Brain microvascular endothelial cell (primary cell): ENCODE data around the gene ALG9.

ENCODE experiments used
- DNase-seq: peaks from one replicate; pipeline ENCODE4 v3.0.0-alpha.2; 2020
- H3K27ac ChIP-seq: fragments of 250-450 bp; sonication (Bioruptor Pico); 2 replicates; pipeline ENCODE4 v1.5.1; 2020; ENCODE audit warnings: mild to moderate bottlenecking, moderate library complexity
- H3K27me3 ChIP-seq: fragments of 250-450 bp; sonication (Bioruptor Pico); replicated peaks from 2 replicates; pipeline ENCODE4 v1.5.1; 2020; ENCODE audit warnings: mild to moderate bottlenecking
- H3K36me3 ChIP-seq: fragments of 250-450 bp; sonication (Bioruptor Pico); replicated peaks from 2 replicates; pipeline ENCODE4 v1.5.1; 2020; ENCODE audit warnings: mild to moderate bottlenecking
- H3K4me3 ChIP-seq: 2 replicates; pipeline ENCODE4 v1.5.1; 2011; ENCODE audit warnings: low read depth, mild to moderate bottlenecking, control low read depth, low read length, moderate library complexity
- in situ Hi-C: cut with HindIII; loops from 2 replicates; pipeline ENCODE4 v1.10.0; 2017; ENCODE audit warnings: low sequenced_read_pairs, low pct_ligation_motif_present
- TF ChIP-seq, protein P1 (sequence below): IDR thresholded peaks from 2 replicates; pipeline ENCODE4 v1.5.1; 2011; ENCODE audit warnings: low read depth, mild to moderate bottlenecking, moderate library complexity, low read length, control low read depth, inconsistent platforms; ENCODE audit errors: missing control alignments

Gene ALG9

DNA sequence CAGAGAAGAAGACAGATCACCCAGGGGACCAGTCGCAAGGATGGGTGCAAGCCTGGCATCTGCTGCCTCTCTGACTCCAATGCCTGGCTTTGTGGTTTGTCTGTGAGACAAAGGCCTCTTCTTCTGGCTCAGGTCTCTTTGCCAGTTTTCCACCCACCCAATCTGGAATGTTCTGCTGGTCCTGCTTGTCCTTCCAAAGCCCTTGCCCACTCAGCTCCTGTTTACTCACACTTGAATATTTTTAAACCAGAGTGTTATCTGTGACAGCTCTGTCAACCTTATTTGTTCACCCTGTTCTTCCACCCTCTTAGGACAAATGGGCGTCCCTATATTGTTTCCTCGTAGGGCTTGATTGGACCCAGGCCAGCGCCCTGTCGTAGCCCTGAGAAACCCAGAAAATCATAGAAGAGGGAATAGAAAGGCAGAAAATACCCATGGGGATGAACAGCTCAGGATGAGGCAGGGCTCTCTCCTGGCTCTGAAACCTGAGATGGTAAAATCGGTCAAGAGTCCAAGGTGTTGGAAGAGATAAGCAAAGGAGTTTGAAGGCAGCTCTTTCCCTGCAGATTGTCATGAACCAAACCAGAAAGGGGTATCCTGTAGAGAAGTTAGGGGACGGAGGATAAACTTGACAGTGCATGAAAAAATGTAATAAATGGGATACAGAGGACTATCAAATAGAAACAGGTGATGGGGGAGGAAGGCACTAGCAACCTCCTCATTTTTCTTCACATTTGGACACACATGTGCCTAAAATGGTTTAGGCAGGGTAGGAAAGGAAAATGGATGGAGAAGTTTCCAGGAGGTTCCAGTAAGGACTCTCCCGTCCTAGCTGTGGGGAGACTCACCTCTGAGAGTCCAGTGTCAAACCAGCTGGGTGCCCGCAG is 39.5 kb upstream of the ALG9 start:
- no peak overlapping the region for H3K4me3 ChIP-seq

DNA sequence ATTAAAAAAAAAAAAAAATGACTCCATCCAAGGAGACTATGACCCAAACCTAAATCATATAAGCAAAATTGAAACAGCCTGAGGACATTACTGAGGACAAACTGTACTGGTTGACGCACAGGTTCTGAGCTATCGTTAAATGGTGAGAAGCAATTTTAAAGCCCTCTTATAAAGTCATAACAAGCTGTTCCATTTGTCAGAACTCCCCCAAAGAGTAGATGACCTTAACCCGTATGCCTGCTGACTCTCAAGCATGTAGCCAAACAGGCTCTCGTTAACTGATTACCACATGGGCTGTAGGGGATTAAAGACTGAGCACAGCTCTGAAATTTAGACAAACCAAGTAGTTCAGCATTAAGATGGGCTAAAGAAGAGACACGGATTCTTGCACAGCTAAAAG is 38.0 kb upstream of the ALG9 start:
- no peak for DNase-seq
- Histone ChIP-seq H3K27me3 (peaks cover 3% of the 10 kb centered on the region), H3K4me3 (no peak overlapping the region)

More for the DNA sequence above, 39.5 kb upstream of the ALG9 start:
- H3K27ac ChIP-seq: no peak overlapping the region
- in situ Hi-C loops: no loop called here
- H3K27me3 ChIP-seq: peaks cover 3% of the 10 kb centered on the region
- H3K36me3 ChIP-seq: no peaks in the 10 kb centered on the region
- TF ChIP-seq, protein P1, sequence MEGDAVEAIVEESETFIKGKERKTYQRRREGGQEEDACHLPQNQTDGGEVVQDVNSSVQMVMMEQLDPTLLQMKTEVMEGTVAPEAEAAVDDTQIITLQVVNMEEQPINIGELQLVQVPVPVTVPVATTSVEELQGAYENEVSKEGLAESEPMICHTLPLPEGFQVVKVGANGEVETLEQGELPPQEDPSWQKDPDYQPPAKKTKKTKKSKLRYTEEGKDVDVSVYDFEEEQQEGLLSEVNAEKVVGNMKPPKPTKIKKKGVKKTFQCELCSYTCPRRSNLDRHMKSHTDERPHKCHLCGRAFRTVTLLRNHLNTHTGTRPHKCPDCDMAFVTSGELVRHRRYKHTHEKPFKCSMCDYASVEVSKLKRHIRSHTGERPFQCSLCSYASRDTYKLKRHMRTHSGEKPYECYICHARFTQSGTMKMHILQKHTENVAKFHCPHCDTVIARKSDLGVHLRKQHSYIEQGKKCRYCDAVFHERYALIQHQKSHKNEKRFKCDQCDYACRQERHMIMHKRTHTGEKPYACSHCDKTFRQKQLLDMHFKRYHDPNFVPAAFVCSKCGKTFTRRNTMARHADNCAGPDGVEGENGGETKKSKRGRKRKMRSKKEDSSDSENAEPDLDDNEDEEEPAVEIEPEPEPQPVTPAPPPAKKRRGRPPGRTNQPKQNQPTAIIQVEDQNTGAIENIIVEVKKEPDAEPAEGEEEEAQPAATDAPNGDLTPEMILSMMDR: no peak
- no peak for DNase-seq

DNA sequence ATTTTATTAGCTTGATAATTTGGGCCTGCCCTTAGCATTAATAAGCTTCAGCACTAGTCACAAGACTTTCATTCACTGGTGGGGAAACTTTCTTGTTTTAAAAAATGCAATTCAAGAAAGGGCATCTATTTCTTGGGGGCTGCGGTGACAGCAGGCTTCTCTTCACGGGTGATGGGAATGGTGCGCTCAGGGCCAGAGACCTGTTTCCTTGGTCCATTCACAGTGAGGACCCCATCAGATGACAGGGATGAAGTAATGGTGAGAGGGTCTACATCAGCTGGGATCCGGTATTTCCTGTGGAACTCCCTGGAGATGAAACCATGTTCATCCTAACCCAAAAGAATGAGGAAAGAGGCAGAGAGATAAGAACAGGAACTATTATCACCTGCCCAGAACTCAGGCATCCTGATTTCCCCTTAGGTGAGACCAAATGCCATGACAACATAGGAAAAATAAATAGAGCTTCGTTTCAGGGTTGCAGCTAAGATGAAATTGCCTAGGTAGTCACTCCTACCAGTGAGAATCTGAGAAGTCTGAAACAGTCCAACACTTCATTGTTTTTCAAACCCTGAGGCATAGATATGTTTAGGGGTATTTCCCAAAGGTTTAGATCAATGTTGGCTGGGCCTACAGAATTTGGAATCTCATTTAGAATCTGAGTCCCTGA is 37.4 kb upstream of the ALG9 start:
- no peak for DNase-seq
- H3K27me3 ChIP-seq: peaks cover 3% of the 10 kb centered on the region
- no peak overlapping the region for H3K4me3 ChIP-seq
- in situ Hi-C loops: no loop called here
- TF ChIP-seq, protein P1: no peak
- no peak overlapping the region for H3K27ac ChIP-seq
- H3K36me3 ChIP-seq: no peaks in the 10 kb centered on the region

More for the DNA sequence above, 38.0 kb upstream of the ALG9 start:
- Histone ChIP-seq H3K27ac (no peak overlapping the region), H3K36me3 (no peaks in the 10 kb centered on the region)
- TF ChIP-seq, protein P1: no peak
- in situ Hi-C loops: no loop called here

DNA sequence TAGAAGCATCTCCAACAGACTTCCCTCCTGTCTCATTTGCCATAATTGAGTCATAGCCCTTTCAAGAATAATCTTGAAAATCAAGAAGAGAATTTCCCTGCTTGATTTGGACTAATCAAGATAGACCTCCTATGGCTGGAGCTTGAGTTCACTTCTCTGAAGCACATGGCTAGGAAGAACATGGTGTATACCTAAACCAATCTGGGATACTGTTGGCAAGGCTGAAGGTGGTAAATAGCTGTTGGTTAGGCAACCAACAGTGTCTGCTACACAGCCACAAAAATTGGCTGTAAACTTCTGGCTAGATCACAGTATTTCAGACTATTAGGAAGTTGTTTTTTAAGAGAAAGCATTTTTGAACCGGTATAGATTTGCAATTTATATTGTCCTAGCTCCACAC is 35.3 kb upstream of the ALG9 start:
- H3K36me3 ChIP-seq: no peaks in the 10 kb centered on the region
- TF ChIP-seq, protein P1: no peak
- H3K27ac ChIP-seq: no peak overlapping the region
- in situ Hi-C loops: no loop called here
- H3K27me3 ChIP-seq: peaks cover 3% of the 10 kb centered on the region
- H3K4me3 ChIP-seq: no peak overlapping the region
- DNase-seq: no peak

DNA sequence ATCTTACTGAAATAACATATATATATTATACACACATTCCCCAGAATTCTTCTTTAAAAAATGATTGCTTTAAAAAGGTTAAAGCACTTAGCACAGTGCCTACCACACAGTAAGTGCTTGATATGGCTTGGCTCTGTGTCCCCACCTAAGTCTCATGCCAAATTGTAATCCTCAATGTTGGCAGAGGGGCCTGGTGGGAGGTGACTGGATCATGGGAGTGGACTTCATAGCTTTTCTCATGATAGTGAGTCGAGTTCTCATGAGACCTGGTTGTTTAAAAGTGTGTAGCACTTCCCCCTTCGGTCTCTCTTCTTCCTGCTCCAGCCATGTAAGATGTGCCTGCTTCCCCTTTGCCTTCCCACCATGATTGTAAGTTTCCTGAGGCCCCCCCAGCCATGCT is 34.0 kb upstream of the ALG9 start:
- Histone ChIP-seq H3K4me3 (no peak overlapping the region), H3K36me3 (no peaks in the 10 kb centered on the region), H3K27me3 (no peaks in the 10 kb centered on the region), H3K27ac (no peak overlapping the region)
- in situ Hi-C loops: no loop called here
- DNase-seq: peak; percentile 5
- TF ChIP-seq, protein P1: no peak
